GM06990 (cell line): ENCODE results near the gene PRMT5.

Source experiments
- DNase-seq: peaks from one replicate; pipeline ENCODE4 v3.0.0-alpha.2; 2011; ENCODE audit not compliant: insufficient read length; ENCODE audit errors: extremely low read depth
- H3K27me3 ChIP-seq: replicated peaks from 2 replicates; pipeline ENCODE4 v1.6.0; 2011; ENCODE audit warnings: low read length; ENCODE audit not compliant: control insufficient read depth, insufficient read depth
- H3K36me3 ChIP-seq: 2 replicates; pipeline ENCODE4 v1.5.1; 2011; ENCODE audit warnings: low read length; ENCODE audit not compliant: control insufficient read depth, insufficient read depth
- H3K4me3 ChIP-seq: replicated peaks from 2 replicates; pipeline ENCODE4 v1.5.1; 2011; ENCODE audit warnings: low read depth, mild to moderate bottlenecking, control low read depth, low read length
- CTCF ChIP-seq: IDR thresholded peaks from 2 replicates; pipeline ENCODE4 v1.5.1; 2011; ENCODE audit warnings: low read length, control low read depth, mild to moderate bottlenecking, inconsistent platforms; ENCODE audit not compliant: insufficient read depth, poor library complexity, severe bottlenecking

PRMT5 gene

GRCh38 chr14:22890416-22890815 lies 38.8 kb downstream of the PRMT5 start:
- no peak for TF ChIP-seq CTCF
- Histone ChIP-seq H3K4me3 (no peak overlapping the region), H3K27me3 (no peaks in the 10 kb centered on the region), H3K36me3 (peaks cover 6% of the 10 kb centered on the region)
- no peak for DNase-seq

GRCh38 chr14:22888662-22889061 lies 40.5 kb downstream of the PRMT5 start:
- Histone ChIP-seq H3K36me3 (peaks cover 6% of the 10 kb centered on the region), H3K4me3 (peak overlapping the region; percentile 63), H3K27me3 (no peaks in the 10 kb centered on the region)
- peak; percentile 53 for DNase-seq
- no peak for TF ChIP-seq CTCF

GRCh38 chr14:22887990-22888378 lies 41.2 kb downstream of the PRMT5 start:
- Histone ChIP-seq H3K36me3 (peaks cover 6% of the 10 kb centered on the region), H3K27me3 (no peaks in the 10 kb centered on the region), H3K4me3 (peak overlapping the region; percentile 63)
- DNase-seq, result peak; percentile 81
- no peak for TF ChIP-seq CTCF

GRCh38 chr14:22887260-22887989 lies 41.8 kb downstream of the PRMT5 start:
- Histone ChIP-seq H3K27me3 (no peaks in the 10 kb centered on the region), H3K36me3 (peaks cover 3% of the 10 kb centered on the region), H3K4me3 (peak overlapping the region; percentile 63)
- no peak for TF ChIP-seq CTCF
- peak; percentile 69 for DNase-seq

- Histone ChIP-seq H3K27me3 (no peaks in the 10 kb centered on the region), H3K36me3 (no peaks in the 10 kb centered on the region), H3K4me3 (peak overlapping the region; percentile 63)
- TF ChIP-seq CTCF, result peak; percentile 60
- peak; percentile 92 for DNase-seq
These were observed 42.5 kb downstream of the PRMT5 start for GRCh38 chr14:22886500-22887259.
